C4-2B (cell line): ENCODE results near the gene TRAPPC12.

Experiments used
- H3K27ac ChIP-seq: fragments of 450-650 bp; 2 replicates; pipeline ENCODE4 v1.5.1; 2017
- CTCF ChIP-seq: fragments of 450-650 bp; conservative IDR thresholded peaks from 2 replicates; pipeline ENCODE4 v1.5.1; 2017; ENCODE audit warnings: mild to moderate bottlenecking
- ZFX ChIP-seq: fragments of 450-650 bp; IDR thresholded peaks from 2 replicates; pipeline ENCODE4 v1.6.1; 2017

TRAPPC12 gene

GRCh38 chr2:3472296-3472695 lies 92.8 kb downstream of the TRAPPC12 start:
- H3K27ac ChIP-seq = peak overlapping the region; percentile 87
- no peak for TF ChIP-seq CTCF
- no peak for TF ChIP-seq ZFX

- H3K27ac ChIP-seq = no peak overlapping the region
- TF ChIP-seq ZFX (no peak), CTCF (no peak)
Observed at GRCh38 chr2:3472966-3473365, 93.5 kb downstream of the TRAPPC12 start.

GRCh38 chr2:3475771-3476170 lies 96.3 kb downstream of the TRAPPC12 start:
- TF ChIP-seq CTCF (no peak), ZFX (no peak)
- no peak overlapping the region for H3K27ac ChIP-seq

GRCh38 chr2:3476321-3476984 lies 97.0 kb downstream of the TRAPPC12 start:
- TF ChIP-seq ZFX (no peak), CTCF (no peak)
- H3K27ac ChIP-seq = no peak overlapping the region

- H3K27ac ChIP-seq = no peak overlapping the region
- no peak for TF ChIP-seq CTCF
- TF ChIP-seq ZFX = no peak
Observed at GRCh38 chr2:3476985-3477327, 97.5 kb downstream of the TRAPPC12 start.

- TF ChIP-seq CTCF (no peak), ZFX (no peak)
Observed at GRCh38 chr2:3478846-3479385, 99.4 kb downstream of the TRAPPC12 start.

GRCh38 chr2:3479430-3480320 lies 100.2 kb downstream of the TRAPPC12 start:
- no peak for TF ChIP-seq ZFX
- no peak for TF ChIP-seq CTCF
- no peak overlapping the region for H3K27ac ChIP-seq

More at GRCh38 chr2:3478846-3479385, 99.4 kb downstream of the TRAPPC12 start:
- no peak overlapping the region for H3K27ac ChIP-seq
